A549 (cell line): ENCODE results near the gene SAA2.

Experiments
- CEBPB ChIP-seq, 2 experiments: fragments of >200 bp in 1 of 2; sonication (Bioruptor Twin) in 1 of 2; formaldehyde crosslinking in 1 of 2; IDR thresholded peaks; 2 replicates each; pipeline ENCODE4 v1.6.1; 2012 to 2016
- CTCF ChIP-seq: fragments of >200 bp; sonication (Bioruptor Twin); formaldehyde crosslinking; IDR thresholded peaks from 3 replicates; pipeline ENCODE4 v1.5.1; 2016
- E2F6 ChIP-seq: IDR thresholded peaks from 2 replicates; pipeline ENCODE4 v1.6.1; 2012; ENCODE audit warnings: low read depth, borderline replicate concordance
- ESRRA ChIP-seq: fragments of 150-350 bp; IDR thresholded peaks from 2 replicates; pipeline ENCODE4 v1.6.1; 2014; ENCODE audit warnings: mild to moderate bottlenecking, low read length, borderline replicate concordance
- JUN ChIP-seq, 2 experiments: fragments of >200 bp; sonication (Bioruptor Twin); formaldehyde crosslinking; IDR thresholded peaks; 2 replicates in 1 of 2; 3 replicates in 1 of 2; pipeline ENCODE4 v1.6.1; 2016 to 2017
- MYC ChIP-seq: IDR thresholded peaks from 2 replicates; pipeline ENCODE4 v1.6.1; 2012; ENCODE audit warnings: mild to moderate bottlenecking, inconsistent platforms, low read length, improper control_type of control experiment, borderline replicate concordance
- RCOR1 ChIP-seq: fragments of 150-350 bp; IDR thresholded peaks from 2 replicates; pipeline ENCODE4 v1.6.1; 2014; ENCODE audit warnings: antibody characterized with exemption, low read length, low read depth

GRCh38 chr11:18265949-18266348, 17.5 kb upstream of the SAA2 start, which contains the start of gene SAA1:
- TF ChIP-seq CTCF (no peak), CEBPB (IDR thresholded peaks at IDR 0.05) (no peak), MYC (no peak), ESRRA (no peak), RCOR1 (no peak), JUN (IDR thresholded peaks at IDR 0.05) (no peak), E2F6 (no peak)
